ENCODE results near the gene STAG3. TPM values are rescaled to one million over a fixed set of nuclear protein-coding genes. Genes with fewer than 3 reads are reported as not detected.
"Not testable (repeated sequence)": the region's sequence is repeated elsewhere in the genome, so short reads cannot be mapped to it uniquely, and the experiment has no call there.

The STAG3 gene
- polyA plus RNA-seq, 1 experiment: 0.22 TPM

DNA sequence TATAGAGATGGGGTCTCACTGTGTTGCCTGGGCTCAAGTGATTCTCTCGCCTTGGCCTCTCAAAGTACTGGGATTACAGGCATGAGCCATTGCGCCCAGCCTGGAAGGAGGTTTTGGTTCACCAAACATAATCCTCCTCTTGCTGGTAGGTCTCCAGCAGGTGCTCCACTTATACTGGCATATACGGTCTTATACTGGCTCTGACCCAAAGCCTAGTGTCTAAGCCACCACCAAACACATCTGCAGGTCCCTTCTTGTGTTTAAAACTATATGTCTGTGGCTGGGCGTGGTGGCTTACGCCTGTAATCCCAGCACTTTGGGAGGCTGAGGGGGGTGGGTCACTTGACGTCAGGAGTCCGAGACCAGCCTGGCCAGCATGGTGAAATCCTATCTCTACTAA is 45.6 kb upstream of the STAG3 start:
- Histone ChIP-seq H3K4me3 (ENCODE audit: low read depth, low read length) (no peak overlapping the region), H3K9me3 (ENCODE audit: control insufficient read depth, insufficient read depth, low read length) (no peaks in the 10 kb centered on the region), H3K27me3 (ENCODE audit: control insufficient read depth, insufficient read depth, low read length) (no peaks in the 10 kb centered on the region), H3K27ac (ENCODE audit: low read depth, low read length) (no peak overlapping the region)
- ChIA-PET POLR2A (no interaction called here), CTCF (interaction anchor here (0.9 to 5.4 kb wide), 20 partner anchors 9 to 275 kb away, joined by 3 to 65 read pairs (median 8); partner anchors contain the start of genes GAL3ST4, GPC2, LAMTOR4 and PVRIG)
- no peak for DNase-seq (ENCODE audit: low read depth, low spot score)
- TF ChIP-seq CTCF (IDR thresholded peaks at IDR 0.05; ENCODE audit: low read depth, low read length): no peak

DNA sequence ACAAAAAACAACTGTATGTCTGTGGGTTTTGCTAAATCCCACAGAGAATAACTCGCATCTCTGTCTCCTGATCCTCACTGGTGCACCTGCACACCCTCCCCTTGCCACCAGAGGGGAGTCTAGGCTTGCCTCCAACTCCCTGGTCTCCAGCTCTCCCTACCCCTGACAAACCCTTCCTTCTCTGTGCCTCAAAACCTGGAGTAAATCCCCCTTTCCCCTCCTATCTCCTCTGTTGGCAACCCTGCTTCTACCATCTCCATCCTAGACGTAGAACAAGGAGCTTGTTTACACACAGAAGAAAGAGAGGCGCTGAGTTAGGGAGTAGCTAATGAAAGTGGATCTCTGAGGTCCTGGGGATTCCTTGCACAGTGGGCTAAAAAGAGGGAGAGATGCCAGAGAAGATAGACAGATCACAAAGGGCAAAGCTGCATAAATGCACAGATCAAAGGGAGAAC is 45.0 kb upstream of the STAG3 start:
- Histone ChIP-seq H3K9me3 (ENCODE audit: control insufficient read depth, insufficient read depth, low read length) (no peaks in the 10 kb centered on the region), H3K27ac (ENCODE audit: low read depth, low read length) (no peak overlapping the region), H3K4me3 (ENCODE audit: low read depth, low read length) (no peak overlapping the region), H3K27me3 (ENCODE audit: control insufficient read depth, insufficient read depth, low read length) (no peaks in the 10 kb centered on the region)
- no peak for DNase-seq (ENCODE audit: low read depth, low spot score)
- peak; percentile 98 for TF ChIP-seq CTCF (IDR thresholded peaks at IDR 0.05; ENCODE audit: low read depth, low read length)
- CTCF ChIA-PET: interaction anchor here (0.6 to 5.4 kb wide), 31 partner anchors 9 to 317 kb away, joined by 3 to 65 read pairs (median 5); partner anchors contain the start of genes AP4M1, GAL3ST4, LAMTOR4 and PVRIG
- POLR2A ChIA-PET: no interaction called here

GRCh38 chr7:100137851-100138760 is 39.6 kb upstream of the STAG3 start:
- ChIA-PET POLR2A (no interaction called here), CTCF (interaction anchor here (1.3 to 1.4 kb wide), 2 partner anchors 52 to 80 kb away, joined by 3 to 6 read pairs; no protein-coding TSS in a partner anchor)
- TF ChIP-seq CTCF (IDR thresholded peaks at IDR 0.05; ENCODE audit: low read depth, low read length): no peak
- H3K9me3 ChIP-seq (ENCODE audit: control insufficient read depth, insufficient read depth, low read length): no peaks in the 10 kb centered on the region
- H3K27ac ChIP-seq (ENCODE audit: low read depth, low read length): no peak overlapping the region
- peaks cover 3% of the 10 kb centered on the region for H3K27me3 ChIP-seq (ENCODE audit: control insufficient read depth, insufficient read depth, low read length)
- no peak overlapping the region for H3K4me3 ChIP-seq (ENCODE audit: low read depth, low read length)
- DNase-seq (ENCODE audit: low read depth, low spot score): no peak

GRCh38 chr7:100141555-100141949 is 36.2 kb upstream of the STAG3 start:
- no peak for DNase-seq (ENCODE audit: low read depth, low spot score)
- no peak overlapping the region for H3K27ac ChIP-seq (ENCODE audit: low read depth, low read length)
- peaks cover 3% of the 10 kb centered on the region for H3K27me3 ChIP-seq (ENCODE audit: control insufficient read depth, insufficient read depth, low read length)
- ChIA-PET POLR2A (no interaction called here), CTCF (interaction anchor here (2.0 to 2.3 kb wide), 2 partner anchors 8 to 10 kb away, joined by 7 to 30 read pairs; no protein-coding TSS in a partner anchor)
- no peaks in the 10 kb centered on the region for H3K9me3 ChIP-seq (ENCODE audit: control insufficient read depth, insufficient read depth, low read length)
- no peak overlapping the region for H3K4me3 ChIP-seq (ENCODE audit: low read depth, low read length)
- TF ChIP-seq CTCF (IDR thresholded peaks at IDR 0.05; ENCODE audit: low read depth, low read length): no peak

DNA sequence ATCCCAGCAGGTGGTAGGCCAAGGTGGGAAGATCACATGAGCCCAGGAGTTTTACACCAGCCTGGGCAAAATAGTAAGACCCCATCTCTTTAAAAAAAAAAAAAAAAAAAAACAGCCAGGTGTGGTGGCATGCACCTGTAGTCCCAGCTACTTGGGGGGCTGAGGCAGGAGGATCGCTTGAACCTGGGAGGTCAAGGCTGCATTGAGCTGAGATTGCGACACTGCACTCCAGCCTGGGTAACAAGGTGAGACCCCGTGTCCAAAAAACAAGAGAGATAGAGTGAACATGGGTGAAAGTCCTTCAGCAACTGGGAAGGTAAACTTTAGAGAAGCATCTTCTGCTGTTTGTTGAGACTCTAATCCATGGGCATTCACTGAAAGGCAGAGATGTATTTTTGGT is 35.3 kb upstream of the STAG3 start:
- ChIA-PET POLR2A (no interaction called here), CTCF (interaction anchor here (2.0 to 2.3 kb wide), 2 partner anchors 9 to 11 kb away, joined by 7 to 30 read pairs; no protein-coding TSS in a partner anchor)
- Histone ChIP-seq H3K27ac (ENCODE audit: low read depth, low read length) (no peak overlapping the region), H3K27me3 (ENCODE audit: control insufficient read depth, insufficient read depth, low read length) (peaks cover 3% of the 10 kb centered on the region), H3K9me3 (ENCODE audit: control insufficient read depth, insufficient read depth, low read length) (no peaks in the 10 kb centered on the region), H3K4me3 (ENCODE audit: low read depth, low read length) (no peak overlapping the region)
- no peak for TF ChIP-seq CTCF (IDR thresholded peaks at IDR 0.05; ENCODE audit: low read depth, low read length)
- no peak for DNase-seq (ENCODE audit: low read depth, low spot score)

DNA sequence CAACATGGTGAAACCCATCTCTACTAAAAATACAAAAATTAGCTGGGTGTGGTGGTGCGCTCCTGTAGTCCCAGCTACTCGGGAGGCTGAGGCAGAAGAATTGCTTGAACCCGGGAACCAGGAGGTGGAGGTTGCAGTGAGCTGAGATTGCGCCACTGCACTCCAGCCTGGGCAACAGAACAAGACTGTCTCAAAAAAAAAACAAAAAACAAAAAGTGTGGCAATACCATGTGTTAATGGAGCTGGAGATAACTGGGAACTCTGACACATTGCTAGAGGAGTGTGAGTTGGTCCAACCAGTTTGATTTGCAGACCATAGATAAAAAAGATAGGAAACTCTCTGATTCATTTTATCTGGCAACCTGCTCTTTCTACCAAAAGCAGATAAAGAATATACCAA is 31.4 kb upstream of the STAG3 start:
- POLR2A ChIA-PET: not testable (repeated sequence)

More for the DNA sequence above, 31.4 kb upstream of the STAG3 start:
- H3K27me3 ChIP-seq (ENCODE audit: control insufficient read depth, insufficient read depth, low read length); H3K27ac ChIP-seq (ENCODE audit: low read depth, low read length); DNase-seq (ENCODE audit: low read depth, low spot score); H3K9me3 ChIP-seq (ENCODE audit: control insufficient read depth, insufficient read depth, low read length); H3K4me3 ChIP-seq (ENCODE audit: low read depth, low read length): not testable (repeated sequence)
- CTCF ChIA-PET: interaction anchor here (0.6 to 3.2 kb wide), 3 partner anchors 11 to 202 kb away, joined by 3 to 32 read pairs (median 3); no protein-coding TSS in a partner anchor

Data from AG04450 (cell line).